ENCODE results near the gene RETREG1. TPM values are rescaled to one million over a fixed set of nuclear protein-coding genes. Genes with fewer than 3 reads are reported as not detected.

Gene RETREG1
- total and polyA plus RNA-seq, 8 donors, result 1.9 to 26.0 (median 2.5) TPM

- H3K27ac ChIP-seq, result no peak overlapping the region
- intact Hi-C loops (cut with DNase I), result no loop called here
Observed at GRCh38 chr5:16485656-16486055, 131.1 kb downstream of the RETREG1 start.

GRCh38 chr5:16484081-16484480, 132.7 kb downstream of the RETREG1 start:
- Histone ChIP-seq H3K4me1 (no peaks in the 10 kb centered on the region), H3K36me3 (no peaks in the 10 kb centered on the region), H3K9me3 (no peaks in the 10 kb centered on the region), H3K27ac (no peak overlapping the region), H3K4me3 (no peak overlapping the region), H3K27me3 (no peaks in the 10 kb centered on the region)
- intact Hi-C loops (cut with DNase I), result no loop called here
- TF ChIP-seq CTCF (IDR thresholded peaks at IDR 0.05), result no peak
- DNase-seq, result no peak
- no peak for ATAC-seq

More at GRCh38 chr5:16485656-16486055, 131.1 kb downstream of the RETREG1 start:
- H3K4me3 ChIP-seq, result no peak overlapping the region
- ATAC-seq (no peak), DNase-seq (no peak)
- no peak for TF ChIP-seq CTCF (IDR thresholded peaks at IDR 0.05)
- no peaks in the 10 kb centered on the region for H3K36me3 ChIP-seq
- H3K27me3 ChIP-seq, result no peaks in the 10 kb centered on the region
- H3K9me3 ChIP-seq, result no peaks in the 10 kb centered on the region
- H3K4me1 ChIP-seq, result no peaks in the 10 kb centered on the region

GRCh38 chr5:16483361-16483760, 133.4 kb downstream of the RETREG1 start:
- no peak overlapping the region for H3K27ac ChIP-seq

GRCh38 chr5:16482891-16483290, 133.9 kb downstream of the RETREG1 start:
- DNase-seq (no peak), ATAC-seq (no peak)
- no peak for TF ChIP-seq CTCF (IDR thresholded peaks at IDR 0.05)
- intact Hi-C loops (cut with DNase I), result no loop called here
- Histone ChIP-seq H3K36me3 (no peaks in the 10 kb centered on the region), H3K4me3 (no peak overlapping the region), H3K4me1 (no peaks in the 10 kb centered on the region), H3K27me3 (no peaks in the 10 kb centered on the region), H3K27ac (no peak overlapping the region), H3K9me3 (no peaks in the 10 kb centered on the region)

More at GRCh38 chr5:16483361-16483760, 133.4 kb downstream of the RETREG1 start:
- Histone ChIP-seq H3K4me3 (no peak overlapping the region), H3K9me3 (no peaks in the 10 kb centered on the region), H3K27me3 (no peaks in the 10 kb centered on the region), H3K36me3 (no peaks in the 10 kb centered on the region), H3K4me1 (no peaks in the 10 kb centered on the region)
- ATAC-seq, result no peak
- TF ChIP-seq CTCF (IDR thresholded peaks at IDR 0.05), result no peak
- intact Hi-C loops (cut with DNase I), result no loop called here
- no peak for DNase-seq

GRCh38 chr5:16480821-16481538, 135.8 kb downstream of the RETREG1 start:
- no peaks in the 10 kb centered on the region for H3K27me3 ChIP-seq
- H3K4me3 ChIP-seq, result no peak overlapping the region
- TF ChIP-seq CTCF (IDR thresholded peaks at IDR 0.05), result no peak
- DNase-seq (no peak), ATAC-seq (no peak)
- intact Hi-C loops (cut with DNase I), result no loop called here
- no peaks in the 10 kb centered on the region for H3K9me3 ChIP-seq
- no peak overlapping the region for H3K27ac ChIP-seq
- H3K36me3 ChIP-seq, result no peaks in the 10 kb centered on the region
- H3K4me1 ChIP-seq, result no peaks in the 10 kb centered on the region

Data from left lung (tissue), 10 donors.